Activated T-cell treated with anti-CD3 and anti-CD28 coated beads for 24 hours (primary cell): ENCODE measurements around the gene OR6N2.

Experiments
- DNase-seq: peaks from one replicate; pipeline ENCODE4 v3.0.0-alpha.2; 2020; ENCODE audit warnings: low read depth

The OR6N2 gene

GRCh38 chr1:158752155-158752712 lies 28.8 kb downstream of the OR6N2 start:
- DNase-seq = no peak

- DNase-seq = no peak
These were observed 45.2 kb downstream of the OR6N2 start for GRCh38 chr1:158735848-158736247.

GRCh38 chr1:158732524-158732923 lies 48.5 kb downstream of the OR6N2 start:
- no peak for DNase-seq

GRCh38 chr1:158731707-158732106 lies 49.3 kb downstream of the OR6N2 start:
- DNase-seq = no peak

DNA sequence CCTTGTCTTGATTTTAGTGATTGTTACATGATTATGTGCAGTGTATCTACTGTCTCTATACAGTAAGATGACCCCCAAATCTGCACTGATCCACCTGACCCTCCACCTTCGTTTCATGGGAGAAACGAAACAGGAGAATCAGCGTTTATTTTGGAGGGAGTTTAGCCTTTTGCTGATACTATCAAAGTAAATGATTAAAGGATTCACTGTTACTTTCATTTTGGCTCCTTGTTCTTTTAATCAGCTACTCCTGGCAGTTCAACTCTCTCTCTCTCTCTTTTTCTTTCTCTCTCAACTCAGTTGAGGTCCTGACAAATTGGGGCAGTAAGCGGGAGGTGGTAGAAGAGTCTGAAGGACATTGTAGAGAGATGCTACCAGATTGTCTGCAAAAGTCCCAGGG lies 50.6 kb downstream of the OR6N2 start:
- DNase-seq = no peak

DNA sequence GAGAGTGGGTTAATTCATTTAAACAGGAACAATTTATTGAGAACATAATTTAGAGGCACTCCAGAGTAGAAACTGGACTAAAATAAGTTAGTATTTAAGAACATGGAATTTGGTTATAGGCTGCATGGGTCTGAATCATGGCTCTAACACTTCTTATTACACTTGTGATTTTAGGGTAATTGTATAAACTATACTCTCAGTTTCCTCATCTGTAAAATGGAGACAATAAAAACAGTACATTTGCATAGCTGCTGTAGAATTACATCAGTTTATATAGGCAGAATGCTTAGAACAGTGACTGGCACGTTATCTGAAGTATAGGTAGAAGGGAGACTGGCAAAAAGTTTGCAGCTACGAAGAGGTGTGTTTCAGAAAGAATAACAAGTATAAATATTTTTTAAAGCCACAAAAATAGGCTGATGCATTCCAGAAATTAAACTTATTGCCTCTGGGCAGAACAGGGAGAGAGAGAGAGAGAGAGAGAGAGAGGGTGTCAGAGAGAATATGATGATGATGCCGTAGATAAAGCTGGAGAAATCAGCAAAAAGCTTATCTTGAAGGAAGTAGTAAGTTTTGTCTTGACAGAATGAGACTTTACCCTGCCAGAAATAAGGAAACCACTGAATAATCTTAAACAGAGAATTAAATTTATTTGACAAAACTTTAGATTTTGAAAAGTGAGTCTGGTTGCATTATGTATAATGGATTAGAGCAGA lies 52.3 kb downstream of the OR6N2 start:
- DNase-seq = no peak

DNA sequence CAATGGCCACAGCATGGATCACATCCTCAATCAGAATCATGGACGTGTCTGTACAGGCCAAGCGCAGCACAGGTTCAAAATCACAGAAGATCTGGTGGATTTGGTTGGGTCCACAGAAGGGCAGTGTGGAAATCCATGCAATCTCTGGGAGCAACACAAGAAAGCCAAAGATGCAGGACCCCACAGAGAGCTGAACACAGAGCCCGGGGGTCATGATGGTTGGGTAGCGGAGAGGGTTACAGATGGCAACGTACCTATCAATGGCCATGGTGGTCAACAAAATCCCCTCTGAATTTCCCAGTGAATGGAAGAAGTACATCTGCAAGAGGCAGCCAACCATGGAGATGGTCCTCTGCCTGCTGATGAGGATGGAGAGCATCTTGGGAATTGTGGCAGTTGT lies 56.6 kb downstream of the OR6N2 start:
- no peak for DNase-seq
